ENCODE results near the gene BACH1.

The BACH1 gene

DNA sequence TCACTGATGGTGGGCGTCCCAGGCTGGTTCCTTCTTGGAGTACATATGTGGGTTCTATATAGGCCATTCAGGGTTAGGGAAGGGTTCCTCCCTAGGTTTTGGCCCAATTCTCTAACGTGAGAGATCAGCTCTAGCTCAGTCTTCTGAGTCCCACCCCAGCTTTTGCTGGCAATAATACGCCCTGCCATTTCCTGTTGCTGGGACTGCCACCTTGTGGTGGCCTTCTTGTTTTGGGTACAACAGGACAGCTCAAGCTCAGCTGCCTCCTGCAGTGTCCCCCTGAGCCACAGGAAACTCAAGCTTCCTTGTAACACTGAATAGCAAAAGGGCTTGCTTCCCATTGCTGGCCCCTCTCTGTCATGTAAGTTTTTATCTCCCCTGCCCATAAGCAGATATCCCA is 77.8 kb downstream of the BACH1 start:
- no peak for DNase-seq (ENCODE audit: extremely low read depth, low read depth)
- TF ChIP-seq, protein P1, sequence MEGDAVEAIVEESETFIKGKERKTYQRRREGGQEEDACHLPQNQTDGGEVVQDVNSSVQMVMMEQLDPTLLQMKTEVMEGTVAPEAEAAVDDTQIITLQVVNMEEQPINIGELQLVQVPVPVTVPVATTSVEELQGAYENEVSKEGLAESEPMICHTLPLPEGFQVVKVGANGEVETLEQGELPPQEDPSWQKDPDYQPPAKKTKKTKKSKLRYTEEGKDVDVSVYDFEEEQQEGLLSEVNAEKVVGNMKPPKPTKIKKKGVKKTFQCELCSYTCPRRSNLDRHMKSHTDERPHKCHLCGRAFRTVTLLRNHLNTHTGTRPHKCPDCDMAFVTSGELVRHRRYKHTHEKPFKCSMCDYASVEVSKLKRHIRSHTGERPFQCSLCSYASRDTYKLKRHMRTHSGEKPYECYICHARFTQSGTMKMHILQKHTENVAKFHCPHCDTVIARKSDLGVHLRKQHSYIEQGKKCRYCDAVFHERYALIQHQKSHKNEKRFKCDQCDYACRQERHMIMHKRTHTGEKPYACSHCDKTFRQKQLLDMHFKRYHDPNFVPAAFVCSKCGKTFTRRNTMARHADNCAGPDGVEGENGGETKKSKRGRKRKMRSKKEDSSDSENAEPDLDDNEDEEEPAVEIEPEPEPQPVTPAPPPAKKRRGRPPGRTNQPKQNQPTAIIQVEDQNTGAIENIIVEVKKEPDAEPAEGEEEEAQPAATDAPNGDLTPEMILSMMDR (IDR thresholded peaks at IDR 0.05; ENCODE audit: low read depth, low read length), result peak; percentile 17

DNA sequence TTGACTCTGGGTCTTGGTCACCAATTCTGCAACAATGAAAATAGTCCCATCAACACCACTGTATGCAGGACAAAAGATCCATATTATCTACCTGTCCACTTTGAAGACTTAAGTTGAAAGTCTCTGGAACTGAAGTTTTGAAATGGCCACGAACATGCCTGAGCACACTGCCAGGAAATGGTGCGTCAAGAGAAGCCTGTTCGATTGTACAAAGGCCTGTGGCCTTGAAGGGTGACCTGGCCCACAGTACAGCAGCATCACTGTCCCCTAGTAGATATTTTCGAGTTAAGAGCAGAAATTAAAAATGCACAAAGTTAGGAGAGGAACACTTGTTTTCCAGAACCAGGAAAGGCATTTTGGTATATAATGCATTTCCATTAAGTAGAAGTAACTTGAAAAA is 78.5 kb downstream of the BACH1 start:
- TF ChIP-seq, protein P1 (IDR thresholded peaks at IDR 0.05; ENCODE audit: low read depth, low read length), result no peak

DNA sequence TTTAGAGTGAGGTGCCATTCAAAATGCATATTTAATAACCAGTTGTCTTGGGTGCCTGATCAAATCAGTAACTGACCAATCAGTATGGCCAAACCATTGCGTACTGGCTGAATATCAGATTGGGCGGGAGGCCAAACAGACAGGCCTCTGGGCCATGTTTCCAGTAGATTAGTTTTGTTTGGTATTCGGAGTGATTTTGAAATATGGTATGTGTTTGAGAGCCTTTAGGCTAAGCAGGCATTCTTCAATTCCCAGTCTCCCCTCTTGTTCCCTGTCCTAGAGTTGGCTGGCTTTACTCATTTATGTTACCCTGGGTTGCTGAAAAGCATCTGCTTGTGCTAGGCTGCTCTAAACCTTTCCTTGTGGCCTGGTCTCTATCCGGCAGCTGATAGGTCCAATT is 80.1 kb downstream of the BACH1 start:
- no peak for DNase-seq (ENCODE audit: extremely low read depth, low read depth)
- TF ChIP-seq, protein P1 (IDR thresholded peaks at IDR 0.05; ENCODE audit: low read depth, low read length), result no peak

More for the DNA sequence above, 78.5 kb downstream of the BACH1 start:
- no peak for DNase-seq (ENCODE audit: extremely low read depth, low read depth)

DNA sequence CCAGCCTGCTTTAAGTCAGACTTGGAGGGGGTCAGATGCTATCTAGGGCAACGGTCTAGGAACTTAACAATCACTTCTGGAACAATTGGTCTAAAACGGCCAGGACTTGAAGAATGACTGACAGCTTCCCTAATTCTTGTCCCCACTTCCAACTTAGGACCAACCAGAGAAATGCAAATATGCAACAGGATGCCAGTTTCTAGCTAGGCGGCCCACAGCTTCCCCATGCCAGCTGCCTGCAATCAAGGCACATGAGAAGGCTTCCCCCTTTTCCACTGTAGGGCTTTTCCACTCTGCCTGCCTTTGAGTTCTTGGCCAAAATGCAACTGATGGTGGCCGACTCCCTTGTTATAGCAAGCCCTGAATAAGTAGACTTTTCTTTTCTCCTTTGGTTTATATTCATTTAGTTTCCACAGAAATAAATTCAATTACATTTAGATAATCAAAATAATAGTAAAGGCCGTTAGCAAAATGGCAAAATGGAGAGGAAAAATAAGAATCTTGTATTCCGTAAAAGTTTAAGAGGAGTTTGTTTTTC is 80.9 kb downstream of the BACH1 start:
- no peak for DNase-seq (ENCODE audit: extremely low read depth, low read depth)
- TF ChIP-seq, protein P1 (IDR thresholded peaks at IDR 0.05; ENCODE audit: low read depth, low read length), result no peak

DNA sequence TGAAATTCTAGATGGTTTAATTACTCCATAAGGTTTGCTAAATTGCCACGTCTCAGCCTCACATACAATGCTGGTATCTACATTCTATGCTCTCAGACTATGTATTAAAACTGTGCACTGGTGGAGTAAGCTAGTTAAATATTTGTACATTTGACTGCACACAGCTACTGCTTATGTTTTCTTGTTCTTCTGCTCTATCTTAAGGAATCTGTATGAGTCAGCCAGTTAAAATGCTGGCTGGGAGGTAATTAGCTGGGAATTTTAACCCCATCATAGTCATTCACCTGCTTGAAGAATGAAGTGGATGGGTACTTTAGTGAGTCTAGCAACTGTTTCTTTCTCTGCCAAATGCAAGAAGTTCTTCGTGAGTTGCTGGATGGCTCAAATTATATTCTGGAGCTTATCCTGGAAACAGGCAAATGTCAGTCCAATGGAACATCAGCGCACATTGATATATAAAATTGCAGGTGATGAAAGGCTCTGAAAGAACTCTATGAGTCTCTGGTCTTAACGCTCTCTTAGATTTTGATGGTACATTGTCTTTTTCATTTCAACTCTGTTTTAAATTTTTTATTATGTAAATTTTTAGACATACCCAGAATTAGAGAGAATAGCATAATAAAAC is 83.4 kb downstream of the BACH1 start:
- TF ChIP-seq, protein P1 (IDR thresholded peaks at IDR 0.05; ENCODE audit: low read depth, low read length), result no peak
- DNase-seq (ENCODE audit: extremely low read depth, low read depth), result no peak

DNA sequence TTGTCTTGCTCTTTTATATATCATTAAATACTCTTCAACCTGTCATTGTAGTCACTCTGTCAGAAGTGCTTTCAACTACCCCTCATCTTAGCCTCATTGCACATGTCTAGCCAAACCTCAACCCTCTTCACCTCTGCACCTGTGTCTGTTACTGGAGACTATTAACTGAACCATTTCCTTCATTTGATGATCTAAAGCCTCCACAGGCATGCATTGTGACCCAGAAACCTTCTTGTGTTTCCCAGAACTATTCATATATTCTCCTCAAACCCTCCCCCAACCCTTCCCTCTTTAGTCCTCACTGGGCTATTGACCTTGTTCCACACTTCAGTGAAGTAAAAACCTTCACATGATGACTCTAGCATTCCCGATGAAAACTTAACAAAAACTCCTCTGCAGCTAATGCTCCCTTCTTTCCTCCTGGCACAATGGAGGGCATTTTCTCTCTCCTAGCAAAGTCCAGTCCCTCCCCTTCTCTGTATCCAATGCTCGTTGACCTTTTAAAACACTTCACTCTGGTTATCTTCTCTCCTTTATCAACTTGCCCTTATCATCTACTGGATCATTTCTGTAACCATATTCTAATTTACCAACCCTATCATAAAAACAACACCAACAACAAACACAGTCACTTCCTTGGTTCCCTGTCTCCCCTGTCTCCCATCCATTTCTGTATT is 86.1 kb downstream of the BACH1 start:
- TF ChIP-seq, protein P1 (IDR thresholded peaks at IDR 0.05; ENCODE audit: low read depth, low read length), result no peak
- DNase-seq (ENCODE audit: extremely low read depth, low read depth), result no peak

DNA sequence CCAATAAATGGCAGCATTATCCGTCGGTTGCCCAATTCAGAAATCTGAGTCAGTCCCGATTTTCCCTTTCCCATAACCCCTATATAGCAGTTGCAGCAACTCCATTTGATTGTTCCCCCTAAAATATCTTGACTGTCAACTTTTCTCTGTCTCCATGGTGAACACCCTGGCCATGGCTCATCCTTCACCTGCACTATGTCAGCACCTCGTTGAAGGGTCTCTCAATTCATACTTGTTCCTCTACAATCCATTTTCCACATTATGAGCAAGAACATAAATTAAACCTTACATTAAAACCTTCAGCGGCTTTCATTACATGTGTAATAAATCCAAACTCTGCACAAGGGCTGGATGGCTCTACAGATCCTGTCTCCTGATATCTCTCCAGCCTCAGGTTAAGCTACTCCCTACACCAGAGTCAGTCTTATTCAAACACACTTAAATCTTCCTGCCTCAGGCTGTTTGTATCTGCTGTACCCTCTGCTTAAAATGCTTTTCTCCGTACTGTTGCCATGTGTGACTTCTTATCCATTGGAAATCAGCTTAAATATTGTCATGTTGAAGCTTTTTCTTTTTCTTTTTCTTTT is 87.3 kb downstream of the BACH1 start:
- no peak for DNase-seq (ENCODE audit: extremely low read depth, low read depth)
- TF ChIP-seq, protein P1 (IDR thresholded peaks at IDR 0.05; ENCODE audit: low read depth, low read length), result no peak

Measured in AG09319 (cell line).